Panc1 (cell line): ENCODE results near the gene PARD6B.

Source experiments
- CTCF ChIP-seq: fragments of 450-650 bp; IDR thresholded peaks from 2 replicates; pipeline ENCODE4 v1.5.1; 2017; ENCODE audit warnings: mild to moderate bottlenecking
- POLR2AphosphoS5 ChIP-seq: IDR thresholded peaks from 2 replicates; pipeline ENCODE4 v1.6.1; 2012; ENCODE audit warnings: mild to moderate bottlenecking, low read depth, low read length, moderate library complexity
- REST ChIP-seq, 2 experiments: IDR thresholded peaks; 2 replicates each; pipeline ENCODE4 v1.6.1; 2011 to 2012; ENCODE audit warnings: low read depth in 2 of 2, control low read depth in 1 of 2, low read length in 1 of 2, mild to moderate bottlenecking in 1 of 2, moderate library complexity in 1 of 2; ENCODE audit not compliant: insufficient read depth in 1 of 2
- SIN3A ChIP-seq: IDR thresholded peaks from 2 replicates; pipeline ENCODE4 v1.6.1; 2012; ENCODE audit warnings: low read depth, mild to moderate bottlenecking, low read length, moderate library complexity, borderline replicate concordance; ENCODE audit not compliant: insufficient read depth
- TCF7L2 ChIP-seq: IDR thresholded peaks from 2 replicates; pipeline ENCODE4 v1.6.1; 2011; ENCODE audit warnings: mild to moderate bottlenecking, low read depth, low read length, inconsistent platforms

GRCh38 chr20:50726955-50727791 is 4.2 kb upstream of the PARD6B start:
- TF ChIP-seq CTCF (no peak), SIN3A (no peak), TCF7L2 (peak; percentile 91), POLR2AphosphoS5 (no peak; the same call in 1 of the 2 replicates), REST (IDR thresholded peaks at IDR 0.05; ENCODE audit: insufficient read depth in 1 of 2, low read depth in 2 of 2, low read length in 1 of 2) (no peak)
